ENCODE measurements around the gene SLIT2.

DNA sequence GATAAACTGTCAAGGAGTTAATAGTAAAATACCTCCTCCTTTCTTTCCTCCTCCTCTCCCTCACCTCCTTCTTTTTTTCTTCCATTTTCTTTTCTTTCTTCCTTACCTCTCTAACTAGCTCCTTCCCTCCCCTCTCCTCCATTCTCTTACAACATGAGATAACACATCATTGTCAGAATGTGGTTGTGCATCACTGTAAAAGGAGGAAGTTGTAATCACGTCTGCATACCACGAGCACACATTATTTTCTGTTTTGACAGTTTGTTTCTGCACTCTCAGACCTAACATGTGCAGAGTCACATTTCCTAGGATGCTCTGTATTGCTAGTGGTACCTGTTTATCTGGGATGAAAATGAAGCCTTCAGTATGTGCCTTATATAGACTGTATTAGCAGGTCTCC is 9.1 kb downstream of the SLIT2 start:
- TF ChIP-seq EZH2phosphoT487 (IDR thresholded peaks at IDR 0.05; ENCODE audit: borderline replicate concordance) = no peak
- TF ChIP-seq, protein P1, sequence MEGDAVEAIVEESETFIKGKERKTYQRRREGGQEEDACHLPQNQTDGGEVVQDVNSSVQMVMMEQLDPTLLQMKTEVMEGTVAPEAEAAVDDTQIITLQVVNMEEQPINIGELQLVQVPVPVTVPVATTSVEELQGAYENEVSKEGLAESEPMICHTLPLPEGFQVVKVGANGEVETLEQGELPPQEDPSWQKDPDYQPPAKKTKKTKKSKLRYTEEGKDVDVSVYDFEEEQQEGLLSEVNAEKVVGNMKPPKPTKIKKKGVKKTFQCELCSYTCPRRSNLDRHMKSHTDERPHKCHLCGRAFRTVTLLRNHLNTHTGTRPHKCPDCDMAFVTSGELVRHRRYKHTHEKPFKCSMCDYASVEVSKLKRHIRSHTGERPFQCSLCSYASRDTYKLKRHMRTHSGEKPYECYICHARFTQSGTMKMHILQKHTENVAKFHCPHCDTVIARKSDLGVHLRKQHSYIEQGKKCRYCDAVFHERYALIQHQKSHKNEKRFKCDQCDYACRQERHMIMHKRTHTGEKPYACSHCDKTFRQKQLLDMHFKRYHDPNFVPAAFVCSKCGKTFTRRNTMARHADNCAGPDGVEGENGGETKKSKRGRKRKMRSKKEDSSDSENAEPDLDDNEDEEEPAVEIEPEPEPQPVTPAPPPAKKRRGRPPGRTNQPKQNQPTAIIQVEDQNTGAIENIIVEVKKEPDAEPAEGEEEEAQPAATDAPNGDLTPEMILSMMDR (conservative IDR thresholded peaks at IDR 0.05; ENCODE audit: low read length) = no peak

Data from Loucy (cell line).